HL-60 (cell line): ENCODE measurements around the gene TSPO.

Source experiments
- DNase-seq, 2 experiments: peaks; one replicate each; pipeline ENCODE4 v3.0.0-alpha.2; 2010 to 2020; ENCODE audit warnings: low read depth in 1 of 2, low spot score in 1 of 2
- H3K27ac ChIP-seq: fragments of 250-450 bp; sonication (Bioruptor Pico); replicated peaks from 2 replicates; pipeline ENCODE4 v1.5.1; 2020; ENCODE audit warnings: mild to moderate bottlenecking, moderate library complexity
- H3K27me3 ChIP-seq: fragments of 250-450 bp; sonication (Bioruptor Pico); 2 replicates; pipeline ENCODE4 v1.5.1; 2021; ENCODE audit warnings: mild to moderate bottlenecking, moderate library complexity; ENCODE audit not compliant: insufficient read depth, poor library complexity, severe bottlenecking
- H3K4me3 ChIP-seq: replicated peaks from 2 replicates; pipeline ENCODE4 v1.5.1; 2011; ENCODE audit warnings: mild to moderate bottlenecking, control low read depth, low read length; ENCODE audit not compliant: insufficient read depth
- GABPA ChIP-seq: IDR thresholded peaks from 2 replicates; pipeline ENCODE4 v1.6.1; 2012; ENCODE audit warnings: low read depth
- POLR2AphosphoS5 ChIP-seq: IDR thresholded peaks from 2 replicates; pipeline ENCODE4 v1.6.1; 2012; ENCODE audit warnings: low read depth
- SPI1 ChIP-seq: IDR thresholded peaks from 2 replicates; pipeline ENCODE4 v1.6.1; 2012; ENCODE audit warnings: low read depth, mild to moderate bottlenecking, borderline replicate concordance
- TF ChIP-seq, protein P1 (sequence below): IDR thresholded peaks from one replicate; pipeline ENCODE4 v1.5.1; 2011; ENCODE audit warnings: low read length, control low read depth, inconsistent platforms; ENCODE audit not compliant: insufficient read depth
- TF ChIP-seq, protein P2 (sequence below): IDR thresholded peaks from 2 replicates; pipeline ENCODE4 v1.6.1; 2012; ENCODE audit warnings: low read depth; ENCODE audit not compliant: insufficient replicate concordance

Gene TSPO

DNA sequence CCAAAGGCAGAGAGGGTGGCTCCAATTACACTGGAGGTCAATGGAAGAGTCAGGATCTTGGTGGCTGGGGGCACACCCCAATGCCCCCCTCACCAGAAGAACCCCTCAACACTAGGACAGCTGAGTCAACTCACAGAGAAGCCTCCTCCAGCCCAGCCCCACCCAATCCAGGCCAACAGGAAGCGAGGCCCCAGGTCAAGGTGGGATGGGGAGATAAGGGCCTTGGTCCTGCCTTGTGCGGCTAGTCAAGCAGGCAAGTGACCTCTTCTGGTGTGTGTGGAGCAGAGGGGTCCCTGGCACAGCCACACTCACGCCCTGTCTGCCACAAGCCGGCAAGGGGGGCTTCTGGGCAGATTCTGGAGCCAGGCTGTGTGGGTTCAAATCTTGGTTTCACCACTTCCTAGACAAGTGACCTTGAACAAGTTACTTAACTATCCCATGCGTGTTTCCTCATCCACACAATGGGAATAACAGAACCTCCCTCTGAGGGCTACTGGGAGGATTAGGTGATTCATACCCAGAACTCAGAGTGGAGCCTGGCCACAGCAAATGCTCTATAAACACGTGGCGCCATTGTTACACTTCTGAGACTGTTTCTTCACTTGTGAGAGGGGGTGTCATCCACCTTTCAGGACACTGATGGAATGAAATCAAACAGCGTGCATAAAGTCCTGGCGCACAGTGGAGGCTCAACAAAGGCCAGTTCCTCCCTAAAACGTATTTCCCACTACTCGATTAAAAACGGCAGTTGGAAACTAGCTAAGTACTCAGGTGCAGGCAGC is 32.3 kb downstream of the TSPO start:
- TF ChIP-seq, protein P1, sequence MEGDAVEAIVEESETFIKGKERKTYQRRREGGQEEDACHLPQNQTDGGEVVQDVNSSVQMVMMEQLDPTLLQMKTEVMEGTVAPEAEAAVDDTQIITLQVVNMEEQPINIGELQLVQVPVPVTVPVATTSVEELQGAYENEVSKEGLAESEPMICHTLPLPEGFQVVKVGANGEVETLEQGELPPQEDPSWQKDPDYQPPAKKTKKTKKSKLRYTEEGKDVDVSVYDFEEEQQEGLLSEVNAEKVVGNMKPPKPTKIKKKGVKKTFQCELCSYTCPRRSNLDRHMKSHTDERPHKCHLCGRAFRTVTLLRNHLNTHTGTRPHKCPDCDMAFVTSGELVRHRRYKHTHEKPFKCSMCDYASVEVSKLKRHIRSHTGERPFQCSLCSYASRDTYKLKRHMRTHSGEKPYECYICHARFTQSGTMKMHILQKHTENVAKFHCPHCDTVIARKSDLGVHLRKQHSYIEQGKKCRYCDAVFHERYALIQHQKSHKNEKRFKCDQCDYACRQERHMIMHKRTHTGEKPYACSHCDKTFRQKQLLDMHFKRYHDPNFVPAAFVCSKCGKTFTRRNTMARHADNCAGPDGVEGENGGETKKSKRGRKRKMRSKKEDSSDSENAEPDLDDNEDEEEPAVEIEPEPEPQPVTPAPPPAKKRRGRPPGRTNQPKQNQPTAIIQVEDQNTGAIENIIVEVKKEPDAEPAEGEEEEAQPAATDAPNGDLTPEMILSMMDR = no peak
- no peak; the same call in 1 of the 2 replicates for TF ChIP-seq POLR2AphosphoS5
- TF ChIP-seq GABPA = no peak
- TF ChIP-seq, protein P2, sequence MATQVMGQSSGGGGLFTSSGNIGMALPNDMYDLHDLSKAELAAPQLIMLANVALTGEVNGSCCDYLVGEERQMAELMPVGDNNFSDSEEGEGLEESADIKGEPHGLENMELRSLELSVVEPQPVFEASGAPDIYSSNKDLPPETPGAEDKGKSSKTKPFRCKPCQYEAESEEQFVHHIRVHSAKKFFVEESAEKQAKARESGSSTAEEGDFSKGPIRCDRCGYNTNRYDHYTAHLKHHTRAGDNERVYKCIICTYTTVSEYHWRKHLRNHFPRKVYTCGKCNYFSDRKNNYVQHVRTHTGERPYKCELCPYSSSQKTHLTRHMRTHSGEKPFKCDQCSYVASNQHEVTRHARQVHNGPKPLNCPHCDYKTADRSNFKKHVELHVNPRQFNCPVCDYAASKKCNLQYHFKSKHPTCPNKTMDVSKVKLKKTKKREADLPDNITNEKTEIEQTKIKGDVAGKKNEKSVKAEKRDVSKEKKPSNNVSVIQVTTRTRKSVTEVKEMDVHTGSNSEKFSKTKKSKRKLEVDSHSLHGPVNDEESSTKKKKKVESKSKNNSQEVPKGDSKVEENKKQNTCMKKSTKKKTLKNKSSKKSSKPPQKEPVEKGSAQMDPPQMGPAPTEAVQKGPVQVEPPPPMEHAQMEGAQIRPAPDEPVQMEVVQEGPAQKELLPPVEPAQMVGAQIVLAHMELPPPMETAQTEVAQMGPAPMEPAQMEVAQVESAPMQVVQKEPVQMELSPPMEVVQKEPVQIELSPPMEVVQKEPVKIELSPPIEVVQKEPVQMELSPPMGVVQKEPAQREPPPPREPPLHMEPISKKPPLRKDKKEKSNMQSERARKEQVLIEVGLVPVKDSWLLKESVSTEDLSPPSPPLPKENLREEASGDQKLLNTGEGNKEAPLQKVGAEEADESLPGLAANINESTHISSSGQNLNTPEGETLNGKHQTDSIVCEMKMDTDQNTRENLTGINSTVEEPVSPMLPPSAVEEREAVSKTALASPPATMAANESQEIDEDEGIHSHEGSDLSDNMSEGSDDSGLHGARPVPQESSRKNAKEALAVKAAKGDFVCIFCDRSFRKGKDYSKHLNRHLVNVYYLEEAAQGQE = no peak
- no peak for TF ChIP-seq SPI1
- Histone ChIP-seq H3K4me3 (no peak overlapping the region), H3K27me3 (no peaks in the 10 kb centered on the region), H3K27ac (peak overlapping the region; percentile 0; the same call in 1 of the 2 replicates)
- DNase-seq = peak; percentile 32 to 60

DNA sequence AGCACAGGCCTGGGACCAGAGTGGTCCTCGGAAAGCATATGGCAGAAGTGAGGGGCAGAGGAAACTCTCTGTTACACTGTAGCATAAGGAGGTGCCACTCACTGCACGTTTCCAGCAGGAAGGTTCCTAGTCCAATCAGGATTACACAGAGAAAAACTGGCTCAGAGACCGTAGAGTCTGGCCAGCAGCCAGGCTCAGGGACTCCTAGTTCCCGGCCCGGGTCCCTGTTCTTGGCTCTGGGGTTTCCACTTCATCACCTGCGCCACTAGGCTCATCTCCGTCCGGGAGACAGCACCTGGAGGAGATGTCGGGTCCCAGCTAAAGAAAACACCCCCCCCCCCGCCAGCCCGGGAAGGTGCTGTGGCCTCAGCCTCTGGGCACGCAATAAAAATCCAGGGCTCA is 34.5 kb downstream of the TSPO start:
- TF ChIP-seq SPI1 = no peak
- TF ChIP-seq, protein P1 = no peak
- TF ChIP-seq POLR2AphosphoS5 = no peak
- TF ChIP-seq GABPA = no peak
- TF ChIP-seq, protein P2 = no peak
- no peaks in the 10 kb centered on the region for H3K27me3 ChIP-seq
- DNase-seq = peak in 1 of 2 experiments; percentile 12
- peak overlapping the region; percentile 74 for H3K27ac ChIP-seq
- peak overlapping the region; percentile 77 for H3K4me3 ChIP-seq

DNA sequence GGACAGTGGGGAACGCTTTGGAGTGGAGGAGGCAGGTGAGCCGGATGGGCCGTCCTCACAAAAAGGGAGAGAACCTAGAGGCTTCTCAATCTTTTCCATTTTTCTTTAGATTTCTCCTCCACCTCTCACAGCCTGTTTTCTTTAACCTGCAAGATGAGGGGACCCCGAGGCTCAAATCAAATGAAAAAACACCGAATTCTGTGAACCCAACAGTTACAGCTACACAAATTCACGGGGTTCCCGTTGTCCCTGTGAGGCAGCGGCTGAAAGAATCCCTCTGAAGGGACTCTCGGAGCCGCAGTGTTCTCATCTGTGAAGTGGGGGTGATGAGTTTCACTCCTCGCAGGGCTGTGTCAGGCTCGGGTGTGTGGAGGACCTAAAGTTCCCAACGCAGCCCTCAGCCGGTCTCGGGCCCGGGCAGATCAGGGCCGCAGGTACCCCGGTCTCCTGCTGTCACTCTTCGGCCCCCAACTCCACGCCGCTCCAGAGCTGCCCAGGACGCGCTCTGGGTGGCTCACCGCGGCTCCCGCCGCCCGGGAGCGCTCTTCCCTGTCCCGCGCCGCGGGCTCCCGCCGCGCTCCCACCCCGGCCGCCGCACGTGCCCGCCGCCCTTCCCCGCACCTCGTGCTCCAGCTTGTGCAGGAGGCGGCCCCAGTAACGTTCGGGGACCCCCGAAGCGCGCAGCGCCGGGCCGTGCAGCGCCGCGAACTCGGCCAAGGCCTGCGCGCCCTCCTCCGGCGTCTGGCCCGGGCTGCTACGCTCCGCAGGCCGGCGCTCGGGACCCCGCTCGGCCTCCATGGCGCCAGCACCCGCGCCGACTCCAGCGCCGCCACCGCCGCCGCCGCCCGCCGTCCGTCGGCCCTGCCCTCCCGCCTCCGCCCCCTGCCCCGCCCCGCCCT is 35.2 kb downstream of the TSPO start, which contains the start of gene TTLL12:
TTLL12 (minus strand) TSS at position 863 of the 899 bp plus-strand sequence; CDS start at position 798, 65 bp downstream.
- H3K4me3 ChIP-seq = peak within 1 kb of the TSS; percentile 77
- DNase-seq = peak; percentile 18 to 59
- H3K27ac ChIP-seq = peak within 1 kb of the TSS; percentile 88
- no peaks in the 10 kb centered on the region for H3K27me3 ChIP-seq
- TF ChIP-seq, protein P1 = no peak
- TF ChIP-seq SPI1 (no peak), GABPA (no peak), POLR2AphosphoS5 (no peak)
- TF ChIP-seq, protein P2 = no peak
